AG10803 (cell line): ENCODE data around the gene CLEC16A.

Experiments used
- DNase-seq: peaks from one replicate; pipeline ENCODE4 v3.0.0; 2010; ENCODE audit warnings: low read depth
- H3K4me3 ChIP-seq: 2 replicates; pipeline ENCODE4 v1.5.1; 2011; ENCODE audit warnings: mild to moderate bottlenecking, low read length, control low read depth
- CTCF ChIP-seq: conservative IDR thresholded peaks from 2 replicates; pipeline ENCODE4 v1.5.1; 2011; ENCODE audit warnings: mild to moderate bottlenecking, low read length, control low read depth, inconsistent platforms

CLEC16A gene

GRCh38 chr16:11056090-11056992, 112.0 kb downstream of the CLEC16A start:
- peak; percentile 54 for DNase-seq
- H3K4me3 ChIP-seq: no peak overlapping the region
- TF ChIP-seq CTCF: no peak

GRCh38 chr16:11056993-11057649, 112.8 kb downstream of the CLEC16A start:
- no peak for TF ChIP-seq CTCF
- DNase-seq: no peak

GRCh38 chr16:11057711-11058345, 113.5 kb downstream of the CLEC16A start:
- no peak for DNase-seq
- H3K4me3 ChIP-seq: no peak overlapping the region
- no peak for TF ChIP-seq CTCF

More at GRCh38 chr16:11056993-11057649, 112.8 kb downstream of the CLEC16A start:
- H3K4me3 ChIP-seq: no peak overlapping the region

GRCh38 chr16:11058832-11059231, 114.5 kb downstream of the CLEC16A start:
- no peak for DNase-seq
- no peak overlapping the region for H3K4me3 ChIP-seq
- no peak for TF ChIP-seq CTCF

GRCh38 chr16:11059588-11059987, 115.2 kb downstream of the CLEC16A start:
- TF ChIP-seq CTCF: no peak
- no peak overlapping the region for H3K4me3 ChIP-seq
- no peak for DNase-seq

- H3K4me3 ChIP-seq: no peak overlapping the region
- TF ChIP-seq CTCF: no peak
These were observed 116.0 kb downstream of the CLEC16A start for GRCh38 chr16:11060364-11060763.

More at GRCh38 chr16:11060364-11060763, 116.0 kb downstream of the CLEC16A start:
- DNase-seq: no peak
